HCT116 (cell line): ENCODE data around the gene TAS1R2. TPM values are rescaled to one million over a fixed set of nuclear protein-coding genes. Genes with fewer than 3 reads are reported as not detected.

Source experiments
- ATAC-seq: fragments of 200-7000 bp; cut with Tn5 transposase; 2 replicates; pipeline ENCODE4 v1.9.1; 2020; ENCODE audit warnings: mild to moderate bottlenecking, moderate library complexity
- BruUV-seq: library from RNA; stranded (reverse); fragments of 400-500 nt; replicated peaks from 2 replicates; lab custom pipeline; 2021; lab: Mats Ljungman, UMichigan
- CTCF ChIA-PET: fragments of 300-600 bp; sonication (Branson Sonifier 250); formaldehyde crosslinking; loops from one replicate; lab custom pipeline; 2021; ENCODE audit warnings: antibody characterized with exemption; lab: Charles Lee
- POLR2A ChIA-PET: fragments of 300-600, 350-600 bp; sonication (Branson Sonifier 250); formaldehyde crosslinking; loops from one replicate; lab custom pipeline; 2021; ENCODE audit warnings: antibody characterized with exemption; lab: Charles Lee
- RAD21 ChIA-PET, 2 experiments: fragments of 300-600 bp; sonication (Branson Sonifier 250); formaldehyde crosslinking; loops; one replicate each; lab custom pipeline; 2023; ENCODE audit warnings: low total read pairs in 2 of 2; ENCODE audit not compliant: uncharacterized antibody in 2 of 2, unreplicated experiment in 2 of 2, low non-redundant PET in 1 of 2; lab: Charles Lee
- DNase-seq: peaks from one replicate; pipeline ENCODE4 v3.0.0-alpha.2; 2010; ENCODE audit warnings: low read depth, low spot score
- H2AFZ ChIP-seq: fragments of 200-600 bp; shearing (Covaris generic), sonication (generic); 2 replicates; pipeline ENCODE4 v1.6.1; 2017; ENCODE audit warnings: low read depth, mixed run types, mixed read lengths, antibody characterized with exemption, low read length; ENCODE audit not compliant: poor library complexity, severe bottlenecking
- H3K27ac ChIP-seq: 2 replicates; pipeline ENCODE4 v1.5.1; 2012; ENCODE audit warnings: low read depth, low read length
- H3K27me3 ChIP-seq: fragments of 200-600 bp; sonication (generic); 2 replicates; pipeline ENCODE4 v1.6.1; 2016; ENCODE audit warnings: mixed run types, low read length, mixed read lengths; ENCODE audit not compliant: insufficient read depth
- H3K36me3 ChIP-seq, 2 experiments: fragments of 200-500 bp in 1 of 2; fragments of 200-600 bp in 1 of 2; sonication (Bioruptor generic) in 1 of 2; sonication (generic) in 1 of 2; 2 replicates each; pipeline versions ENCODE4 v1.5.1 to v1.6.1; 2014 to 2016; ENCODE audit warnings: low read length in 2 of 2, inconsistent platforms in 1 of 2, mixed read lengths in 1 of 2, mixed run types in 1 of 2; ENCODE audit not compliant: insufficient read depth in 2 of 2, control insufficient read depth in 1 of 2
- H3K4me1 ChIP-seq, 2 experiments: fragments of 200-600 bp in 1 of 2; sonication (generic) in 1 of 2; 2 replicates each; pipeline versions ENCODE4 v1.5.1 to v1.6.1; 2012 to 2017; ENCODE audit warnings: low read length in 2 of 2, inconsistent platforms in 1 of 2, mild to moderate bottlenecking in 1 of 2, mixed read lengths in 1 of 2, mixed run types in 1 of 2, moderate library complexity in 1 of 2; ENCODE audit not compliant: insufficient read depth in 2 of 2, control insufficient read depth in 1 of 2
- H3K4me2 ChIP-seq: fragments of 200-600 bp; sonication (generic); 2 replicates; pipeline ENCODE4 v1.6.1; 2017; ENCODE audit warnings: mixed run types, low read length, mixed read lengths
- H3K4me3 ChIP-seq, 2 experiments: fragments of 200-600 bp in 1 of 2; sonication (generic) in 1 of 2; replicated peaks in 1 of 2; 2 replicates each; pipeline ENCODE4 v1.5.1; 2011 to 2016; ENCODE audit warnings: low read length in 2 of 2, control low read depth in 1 of 2, low read depth in 1 of 2, mild to moderate bottlenecking in 1 of 2, mixed read lengths in 1 of 2, mixed run types in 1 of 2
- H3K79me2 ChIP-seq: fragments of 200-600 bp; sonication (generic); 2 replicates; pipeline ENCODE4 v1.6.1; 2017; ENCODE audit warnings: mild to moderate bottlenecking, mixed run types, low read length, moderate library complexity, mixed read lengths; ENCODE audit not compliant: insufficient read depth
- H3K9ac ChIP-seq: fragments of 200-600 bp; sonication (generic); 2 replicates; pipeline ENCODE4 v1.6.1; 2016; ENCODE audit warnings: low read length, mixed read lengths
- H3K9me2 ChIP-seq: fragments of 200-600 bp; sonication (generic), shearing (Covaris generic); 2 replicates; pipeline ENCODE4 v1.6.1; 2017; ENCODE audit warnings: mixed run types, mild to moderate bottlenecking, moderate library complexity; ENCODE audit not compliant: insufficient read depth
- H3K9me3 ChIP-seq, 2 experiments: fragments of 200-500 bp in 1 of 2; fragments of 200-600 bp in 1 of 2; sonication (Bioruptor generic) in 1 of 2; sonication (generic) in 1 of 2; 2 replicates each; pipeline ENCODE4 v1.6.1; 2014 to 2017; ENCODE audit warnings: low read length in 2 of 2, mixed read lengths in 2 of 2, inconsistent platforms in 1 of 2, low read depth in 1 of 2, mild to moderate bottlenecking in 1 of 2, mixed run types in 1 of 2, moderate library complexity in 1 of 2; ENCODE audit not compliant: control insufficient read depth in 1 of 2, insufficient read depth in 1 of 2
- H4K20me1 ChIP-seq: fragments of 200-600 bp; sonication (generic), shearing (Covaris generic); 2 replicates; pipeline ENCODE4 v1.6.1; 2017; ENCODE audit warnings: mixed run types, mild to moderate bottlenecking, moderate library complexity; ENCODE audit not compliant: insufficient read depth
- CBX3 ChIP-seq: IDR thresholded peaks from 2 replicates; pipeline ENCODE4 v1.6.1; 2012; ENCODE audit warnings: low read depth
- CEBPB ChIP-seq: IDR thresholded peaks from 2 replicates; pipeline ENCODE4 v1.6.1; 2012; ENCODE audit warnings: low read depth
- ELF1 ChIP-seq: IDR thresholded peaks from 2 replicates; pipeline ENCODE4 v1.6.1; 2012; ENCODE audit warnings: low read depth, borderline replicate concordance
- EZH2 ChIP-seq: fragments of 200-600 bp; sonication (generic); IDR thresholded peaks from 2 replicates; pipeline ENCODE4 v1.6.1; 2017; ENCODE audit warnings: antibody characterized with exemption, mixed run types
- EZH2phosphoT487 ChIP-seq: fragments of 200-600 bp; IDR thresholded peaks from 2 replicates; pipeline ENCODE4 v1.6.1; 2018; ENCODE audit warnings: antibody characterized with exemption, borderline replicate concordance
- FOSL1 ChIP-seq: IDR thresholded peaks from 2 replicates; pipeline ENCODE4 v1.6.1; 2012; ENCODE audit warnings: low read depth
- JUND ChIP-seq: IDR thresholded peaks from 2 replicates; pipeline ENCODE4 v1.6.1; 2012
- POLR2A ChIP-seq: IDR thresholded peaks from 2 replicates; pipeline ENCODE4 v1.7.0; 2011; ENCODE audit warnings: borderline replicate concordance; ENCODE audit not compliant: insufficient read depth, insufficient read length; ENCODE audit errors: extremely low read depth
- POLR2AphosphoS5 ChIP-seq: IDR thresholded peaks from 2 replicates; pipeline ENCODE4 v1.6.1; 2011; ENCODE audit warnings: mild to moderate bottlenecking, low read depth, low read length, moderate library complexity
- RAD21 ChIP-seq: IDR thresholded peaks from 2 replicates; pipeline ENCODE4 v1.6.1; 2012; ENCODE audit warnings: low read depth, mild to moderate bottlenecking
- SIN3A ChIP-seq: IDR thresholded peaks from 2 replicates; pipeline ENCODE4 v1.6.1; 2012; ENCODE audit warnings: low read depth
- SP1 ChIP-seq: IDR thresholded peaks from 2 replicates; pipeline ENCODE4 v1.6.1; 2012; ENCODE audit warnings: low read depth
- SRF ChIP-seq: IDR thresholded peaks from 2 replicates; pipeline ENCODE4 v1.6.1; 2012; ENCODE audit warnings: low read depth
- TCF7L2 ChIP-seq: IDR thresholded peaks from 2 replicates; pipeline ENCODE4 v1.7.0; 2011; ENCODE audit warnings: borderline replicate concordance, inconsistent platforms; ENCODE audit not compliant: insufficient read depth, insufficient read length; ENCODE audit errors: extremely low read depth
- YY1 ChIP-seq: IDR thresholded peaks from 2 replicates; pipeline ENCODE4 v1.6.1; 2011; ENCODE audit warnings: low read length, low read depth, moderate library complexity, mild to moderate bottlenecking; ENCODE audit not compliant: insufficient replicate concordance; ENCODE audit errors: extremely low read depth
- ZFX ChIP-seq: fragments of 450-650 bp; IDR thresholded peaks from 2 replicates; pipeline ENCODE4 v1.6.1; 2017
- ZNF274 ChIP-seq: fragments of 200-500 bp; sonication (Bioruptor generic); IDR thresholded peaks from 2 replicates; pipeline ENCODE4 v1.6.1; 2014; ENCODE audit warnings: mild to moderate bottlenecking, low read depth, low read length, inconsistent platforms
- intact Hi-C: fragments of 100-400 bp; cut with micrococcal nuclease; formaldehyde crosslinking; loops from 2 replicates; pipeline ENCODE4 v1.10.0; 2022
- total RNA-seq: library from RNA; stranded (reverse); gene quantifications from one replicate; pipeline ENCODE4 v1.2.1, GENCODE V29; 2021; ENCODE audit not compliant: unreplicated experiment
- TF ChIP-seq, protein P1 (sequence below): IDR thresholded peaks from 2 replicates; pipeline ENCODE4 v1.6.1; 2011; ENCODE audit warnings: mild to moderate bottlenecking, low read length, moderate library complexity; ENCODE audit not compliant: insufficient replicate concordance; ENCODE audit errors: extremely low read depth
- TF ChIP-seq, protein P2 (sequence below): IDR thresholded peaks from 2 replicates; pipeline ENCODE4 v1.6.1; 2012; ENCODE audit warnings: low read depth
- TF ChIP-seq, protein P3 (sequence below): IDR thresholded peaks from 2 replicates; pipeline ENCODE4 v1.6.1; 2012

TAS1R2 gene
- total RNA-seq, 1 experiment from 2014 or later, result not detected

DNA sequence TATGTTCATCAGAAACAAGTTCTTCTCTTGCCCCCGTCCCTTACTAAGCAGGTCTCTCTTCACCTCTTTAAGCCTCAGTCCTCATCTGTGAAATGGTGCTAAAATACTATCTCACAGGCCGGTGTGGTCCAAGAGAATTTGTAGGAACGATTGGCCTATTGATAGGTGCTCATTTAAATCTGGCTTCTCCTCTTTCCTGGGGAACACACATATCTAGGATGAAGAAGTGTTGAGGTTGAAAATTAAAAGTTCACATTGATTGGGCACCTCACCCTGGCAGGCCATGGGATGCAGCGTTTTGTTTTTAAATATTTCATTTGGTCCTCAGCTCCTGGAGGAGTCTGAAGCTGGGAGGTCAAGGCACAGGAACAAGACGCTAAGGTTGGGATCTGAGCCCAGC lies 8.9 kb upstream of the TAS1R2 start:
- Histone ChIP-seq H3K4me3 (no peak overlapping the region), H3K27me3 (0 out of 2 replicates have a peak, but pooled peaks cover 3% of the 10 kb centered on the region), H3K4me1 (no peaks in the 10 kb centered on the region), H3K9me2 (no peaks in the 10 kb centered on the region), H2AFZ (no peak overlapping the region), H3K4me2 (no peak overlapping the region), H3K27ac (no peak overlapping the region), H3K9ac (no peak overlapping the region), H4K20me1 (no peaks in the 10 kb centered on the region), H3K9me3 (no peaks in the 10 kb centered on the region), H3K36me3 (no peaks in the 10 kb centered on the region), H3K79me2 (no peaks in the 10 kb centered on the region)
- ChIA-PET POLR2A (no interaction called here), RAD21 (no interaction called here), CTCF (no interaction called here)
- DNase-seq (no peak), ATAC-seq (no peak)
- no TSS peak for BruUV-seq
- TF ChIP-seq POLR2A (no peak), TCF7L2 (no peak), YY1 (no peak), RAD21 (no peak), EZH2phosphoT487 (no peak), EZH2 (no peak), FOSL1 (no peak), CEBPB (no peak), ZFX (no peak), ELF1 (no peak), CBX3 (no peak), SP1 (no peak), SIN3A (no peak), SRF (no peak), ZNF274 (no peak), JUND (no peak), POLR2AphosphoS5 (no peak)
- TF ChIP-seq, protein P1, sequence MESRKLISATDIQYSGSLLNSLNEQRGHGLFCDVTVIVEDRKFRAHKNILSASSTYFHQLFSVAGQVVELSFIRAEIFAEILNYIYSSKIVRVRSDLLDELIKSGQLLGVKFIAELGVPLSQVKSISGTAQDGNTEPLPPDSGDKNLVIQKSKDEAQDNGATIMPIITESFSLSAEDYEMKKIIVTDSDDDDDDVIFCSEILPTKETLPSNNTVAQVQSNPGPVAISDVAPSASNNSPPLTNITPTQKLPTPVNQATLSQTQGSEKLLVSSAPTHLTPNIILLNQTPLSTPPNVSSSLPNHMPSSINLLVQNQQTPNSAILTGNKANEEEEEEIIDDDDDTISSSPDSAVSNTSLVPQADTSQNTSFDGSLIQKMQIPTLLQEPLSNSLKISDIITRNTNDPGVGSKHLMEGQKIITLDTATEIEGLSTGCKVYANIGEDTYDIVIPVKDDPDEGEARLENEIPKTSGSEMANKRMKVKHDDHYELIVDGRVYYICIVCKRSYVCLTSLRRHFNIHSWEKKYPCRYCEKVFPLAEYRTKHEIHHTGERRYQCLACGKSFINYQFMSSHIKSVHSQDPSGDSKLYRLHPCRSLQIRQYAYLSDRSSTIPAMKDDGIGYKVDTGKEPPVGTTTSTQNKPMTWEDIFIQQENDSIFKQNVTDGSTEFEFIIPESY, result no peak
- TF ChIP-seq, protein P2, sequence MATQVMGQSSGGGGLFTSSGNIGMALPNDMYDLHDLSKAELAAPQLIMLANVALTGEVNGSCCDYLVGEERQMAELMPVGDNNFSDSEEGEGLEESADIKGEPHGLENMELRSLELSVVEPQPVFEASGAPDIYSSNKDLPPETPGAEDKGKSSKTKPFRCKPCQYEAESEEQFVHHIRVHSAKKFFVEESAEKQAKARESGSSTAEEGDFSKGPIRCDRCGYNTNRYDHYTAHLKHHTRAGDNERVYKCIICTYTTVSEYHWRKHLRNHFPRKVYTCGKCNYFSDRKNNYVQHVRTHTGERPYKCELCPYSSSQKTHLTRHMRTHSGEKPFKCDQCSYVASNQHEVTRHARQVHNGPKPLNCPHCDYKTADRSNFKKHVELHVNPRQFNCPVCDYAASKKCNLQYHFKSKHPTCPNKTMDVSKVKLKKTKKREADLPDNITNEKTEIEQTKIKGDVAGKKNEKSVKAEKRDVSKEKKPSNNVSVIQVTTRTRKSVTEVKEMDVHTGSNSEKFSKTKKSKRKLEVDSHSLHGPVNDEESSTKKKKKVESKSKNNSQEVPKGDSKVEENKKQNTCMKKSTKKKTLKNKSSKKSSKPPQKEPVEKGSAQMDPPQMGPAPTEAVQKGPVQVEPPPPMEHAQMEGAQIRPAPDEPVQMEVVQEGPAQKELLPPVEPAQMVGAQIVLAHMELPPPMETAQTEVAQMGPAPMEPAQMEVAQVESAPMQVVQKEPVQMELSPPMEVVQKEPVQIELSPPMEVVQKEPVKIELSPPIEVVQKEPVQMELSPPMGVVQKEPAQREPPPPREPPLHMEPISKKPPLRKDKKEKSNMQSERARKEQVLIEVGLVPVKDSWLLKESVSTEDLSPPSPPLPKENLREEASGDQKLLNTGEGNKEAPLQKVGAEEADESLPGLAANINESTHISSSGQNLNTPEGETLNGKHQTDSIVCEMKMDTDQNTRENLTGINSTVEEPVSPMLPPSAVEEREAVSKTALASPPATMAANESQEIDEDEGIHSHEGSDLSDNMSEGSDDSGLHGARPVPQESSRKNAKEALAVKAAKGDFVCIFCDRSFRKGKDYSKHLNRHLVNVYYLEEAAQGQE, result no peak
- TF ChIP-seq, protein P3, sequence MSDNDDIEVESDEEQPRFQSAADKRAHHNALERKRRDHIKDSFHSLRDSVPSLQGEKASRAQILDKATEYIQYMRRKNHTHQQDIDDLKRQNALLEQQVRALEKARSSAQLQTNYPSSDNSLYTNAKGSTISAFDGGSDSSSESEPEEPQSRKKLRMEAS, result no peak
- intact Hi-C loops, result no loop called here
